ENCODE measurements around the gene CARM1. TPM values are rescaled to one million over a fixed set of nuclear protein-coding genes. Genes with fewer than 3 reads are reported as not detected.

CARM1 gene
- total RNA-seq, 2 donors from 2014 or later: 6.3 to 11.7 TPM

GRCh38 chr19:10920288-10920655, 48.9 kb downstream of the CARM1 start:
- no peak for ATAC-seq
- Histone ChIP-seq H3K4me1 (peaks cover 19% of the 10 kb centered on the region), H3K4me3 (no peak overlapping the region), H3K27me3 (no peaks in the 10 kb centered on the region), H3K36me3 (replicated peaks in 1 of 2; ENCODE audit: insufficient read depth in 1 of 2, low read depth in 2 of 2) (peaks cover 0 to 15% of the 10 kb centered on the region in 2 donors), H3K27ac (peak overlapping the region; percentile 19 to 52 (median 42)), H3K9me3 (no peaks in the 10 kb centered on the region)
- 86% methylated on average over 10 of the region's 10 CpGs; no CpG with 5 or more reads in 1 of the 2 donors for WGBS, 2 donors
- TF ChIP-seq, protein P1, sequence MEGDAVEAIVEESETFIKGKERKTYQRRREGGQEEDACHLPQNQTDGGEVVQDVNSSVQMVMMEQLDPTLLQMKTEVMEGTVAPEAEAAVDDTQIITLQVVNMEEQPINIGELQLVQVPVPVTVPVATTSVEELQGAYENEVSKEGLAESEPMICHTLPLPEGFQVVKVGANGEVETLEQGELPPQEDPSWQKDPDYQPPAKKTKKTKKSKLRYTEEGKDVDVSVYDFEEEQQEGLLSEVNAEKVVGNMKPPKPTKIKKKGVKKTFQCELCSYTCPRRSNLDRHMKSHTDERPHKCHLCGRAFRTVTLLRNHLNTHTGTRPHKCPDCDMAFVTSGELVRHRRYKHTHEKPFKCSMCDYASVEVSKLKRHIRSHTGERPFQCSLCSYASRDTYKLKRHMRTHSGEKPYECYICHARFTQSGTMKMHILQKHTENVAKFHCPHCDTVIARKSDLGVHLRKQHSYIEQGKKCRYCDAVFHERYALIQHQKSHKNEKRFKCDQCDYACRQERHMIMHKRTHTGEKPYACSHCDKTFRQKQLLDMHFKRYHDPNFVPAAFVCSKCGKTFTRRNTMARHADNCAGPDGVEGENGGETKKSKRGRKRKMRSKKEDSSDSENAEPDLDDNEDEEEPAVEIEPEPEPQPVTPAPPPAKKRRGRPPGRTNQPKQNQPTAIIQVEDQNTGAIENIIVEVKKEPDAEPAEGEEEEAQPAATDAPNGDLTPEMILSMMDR (IDR thresholded peaks at IDR 0.05): no peak
- TF ChIP-seq POLR2A (IDR thresholded peaks at IDR 0.05): no peak
- intact Hi-C loops (cut with DNase I): loop anchor here (10.0 kb wide), 1 partner anchor 45 kb away; the partner anchor contains the start of gene CARM1
- DNase-seq: no peak

DNA sequence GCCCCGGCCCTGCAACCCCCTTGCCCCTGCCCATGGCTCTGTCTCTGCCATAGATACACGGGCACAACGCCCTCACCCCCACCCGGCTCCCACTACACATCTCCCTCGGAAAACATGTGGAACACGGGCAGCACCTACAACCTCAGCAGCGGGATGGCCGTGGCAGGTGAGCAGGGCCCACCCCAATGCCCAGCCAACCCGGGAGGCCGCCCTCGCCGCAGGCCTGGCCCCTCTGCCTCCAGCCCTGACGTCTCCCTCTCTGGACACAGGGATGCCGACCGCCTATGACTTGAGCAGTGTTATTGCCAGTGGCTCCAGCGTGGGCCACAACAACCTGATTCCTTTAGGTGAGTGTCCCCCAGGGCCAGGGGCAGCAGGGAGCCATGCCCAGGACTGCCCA, 49.4 kb downstream of the CARM1 start:
- 83 to 86% methylated on average over 7 to 15 of the region's 16 CpGs for WGBS, 2 donors
- intact Hi-C loops (cut with DNase I): loop anchor here (10.0 kb wide), 1 partner anchor 46 kb away; the partner anchor contains the start of gene CARM1
- H3K36me3 ChIP-seq (replicated peaks in 1 of 2; ENCODE audit: insufficient read depth in 1 of 2, low read depth in 2 of 2): peaks cover 0 to 15% of the 10 kb centered on the region in 2 donors
- TF ChIP-seq POLR2A (IDR thresholded peaks at IDR 0.05): no peak
- TF ChIP-seq, protein P1 (IDR thresholded peaks at IDR 0.05): no peak
- ATAC-seq: no peak
- no peaks in the 10 kb centered on the region for H3K9me3 ChIP-seq
- DNase-seq: no peak
- no peak overlapping the region for H3K4me3 ChIP-seq
- peak overlapping the region in 1 of 4 donors; percentile 19 for H3K27ac ChIP-seq
- H3K4me1 ChIP-seq: peaks cover 19% of the 10 kb centered on the region
- no peaks in the 10 kb centered on the region for H3K27me3 ChIP-seq

GRCh38 chr19:10921199-10921909, 50.0 kb downstream of the CARM1 start:
- H3K27me3 ChIP-seq: no peaks in the 10 kb centered on the region
- H3K9me3 ChIP-seq: no peaks in the 10 kb centered on the region
- no peak for TF ChIP-seq POLR2A (IDR thresholded peaks at IDR 0.05)
- peaks cover 0 to 15% of the 10 kb centered on the region in 2 donors for H3K36me3 ChIP-seq (replicated peaks in 1 of 2; ENCODE audit: insufficient read depth in 1 of 2, low read depth in 2 of 2)
- ATAC-seq: no peak
- no peak for DNase-seq
- intact Hi-C loops (cut with DNase I): loop anchor here (10.0 kb wide), 1 partner anchor 47 kb away; the partner anchor contains the start of gene CARM1
- H3K4me3 ChIP-seq: no peak overlapping the region
- peaks cover 19% of the 10 kb centered on the region for H3K4me1 ChIP-seq
- no peak overlapping the region for H3K27ac ChIP-seq
- 89 to 90% methylated on average over 28 to 37 of the region's 43 CpGs for WGBS, 2 donors

DNA sequence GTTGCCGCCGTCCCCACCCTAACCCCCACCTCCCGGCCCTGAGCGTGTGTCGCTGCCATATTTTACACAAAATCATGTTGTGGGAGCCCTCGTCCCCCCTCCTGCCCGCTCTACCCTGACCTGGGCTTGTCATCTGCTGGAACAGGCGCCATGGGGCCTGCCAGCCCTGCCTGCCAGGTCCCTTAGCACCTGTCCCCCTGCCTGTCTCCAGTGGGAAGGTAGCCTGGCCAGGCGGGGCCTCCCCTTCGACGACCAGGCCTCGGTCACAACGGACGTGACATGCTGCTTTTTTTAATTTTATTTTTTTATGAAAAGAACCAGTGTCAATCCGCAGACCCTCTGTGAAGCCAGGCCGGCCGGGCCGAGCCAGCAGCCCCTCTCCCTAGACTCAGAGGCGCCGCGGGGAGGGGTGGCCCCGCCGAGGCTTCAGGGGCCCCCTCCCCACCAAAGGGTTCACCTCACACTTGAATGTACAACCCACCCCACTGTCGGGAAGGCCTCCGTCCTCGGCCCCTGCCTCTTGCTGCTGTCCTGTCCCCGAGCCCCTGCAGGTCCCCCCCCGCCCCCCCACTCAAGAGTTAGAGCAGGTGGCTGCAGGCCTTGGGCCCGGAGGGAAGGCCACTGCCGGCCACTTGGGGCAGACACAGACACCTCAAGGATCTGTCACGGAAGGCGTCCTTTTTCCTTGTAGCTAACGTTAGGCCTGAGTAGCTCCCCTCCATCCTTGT, 50.7 kb downstream of the CARM1 start:
- H3K4me1 ChIP-seq: peaks cover 22% of the 10 kb centered on the region
- H3K36me3 ChIP-seq (replicated peaks in 1 of 2; ENCODE audit: insufficient read depth in 1 of 2, low read depth in 2 of 2): peaks cover 0 to 15% of the 10 kb centered on the region in 2 donors
- DNase-seq (no peak), ATAC-seq (no peak)
- no peaks in the 10 kb centered on the region for H3K9me3 ChIP-seq
- intact Hi-C loops (cut with DNase I): loop anchor here (10.0 kb wide), 1 partner anchor 47 kb away; the partner anchor contains the start of gene CARM1
- no peaks in the 10 kb centered on the region for H3K27me3 ChIP-seq
- 80 to 91% methylated on average over 24 to 32 of the region's 33 CpGs for WGBS, 2 donors
- no peak overlapping the region for H3K27ac ChIP-seq
- H3K4me3 ChIP-seq: no peak overlapping the region
- TF ChIP-seq, protein P1 (IDR thresholded peaks at IDR 0.05): no peak
- no peak for TF ChIP-seq POLR2A (IDR thresholded peaks at IDR 0.05)

DNA sequence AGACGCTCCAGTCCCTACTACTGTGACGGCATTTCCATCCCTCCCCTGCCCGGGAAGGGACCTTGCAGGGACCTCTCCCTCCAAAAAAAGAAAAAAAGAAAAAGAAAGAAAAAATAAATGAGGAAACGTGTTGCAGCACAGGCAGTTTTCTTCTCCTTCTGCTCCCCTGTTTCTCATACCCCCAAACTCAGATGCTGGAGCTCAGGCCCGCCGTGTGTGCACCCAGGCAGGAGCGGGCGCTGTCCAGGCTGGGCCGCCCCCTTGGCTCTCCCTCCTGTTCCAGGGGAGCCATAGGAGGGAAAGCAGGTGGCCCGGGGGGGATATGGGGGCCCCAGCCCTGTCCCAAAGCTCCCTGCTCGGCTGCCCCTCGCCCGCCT, 51.3 kb downstream of the CARM1 start:
- H3K27ac ChIP-seq: no peak overlapping the region
- H3K36me3 ChIP-seq (replicated peaks in 1 of 2; ENCODE audit: insufficient read depth in 1 of 2, low read depth in 2 of 2): peaks cover 0 to 15% of the 10 kb centered on the region in 2 donors
- ATAC-seq: no peak
- no peaks in the 10 kb centered on the region for H3K9me3 ChIP-seq
- H3K4me3 ChIP-seq: no peak overlapping the region
- H3K4me1 ChIP-seq: peaks cover 28% of the 10 kb centered on the region
- intact Hi-C loops (cut with DNase I): loop anchor here (10.0 kb wide), 1 partner anchor 48 kb away; the partner anchor contains the start of gene CARM1
- no peak for TF ChIP-seq POLR2A (IDR thresholded peaks at IDR 0.05)
- TF ChIP-seq, protein P1 (IDR thresholded peaks at IDR 0.05): no peak
- WGBS, 2 donors: 90 to 93% methylated on average over 13 of the region's 13 CpGs
- no peak for DNase-seq
- H3K27me3 ChIP-seq: no peaks in the 10 kb centered on the region

All from body of pancreas (tissue), 4 donors.